K562 (cell line): ENCODE measurements around the gene UBN2. TPM values are rescaled to one million over a fixed set of nuclear protein-coding genes. Genes with fewer than 3 reads are reported as not detected.
A peak's percentile ranks its signal among the peaks of the same experiment; 100 is the strongest.

Source experiments
- C11orf30 ChIP-seq: fragments of 450-650 bp; IDR thresholded peaks from 2 replicates; pipeline ENCODE4 v1.6.1; 2016; ENCODE audit warnings: low read depth, mild to moderate bottlenecking
- ELF4 ChIP-seq: fragments of 450-650 bp; formaldehyde crosslinking; IDR thresholded peaks from 2 replicates; pipeline ENCODE4 v1.4.0; 2022; ENCODE audit warnings: missing genetic modification characterization
- FOXP1 ChIP-seq: sonication (generic); formaldehyde crosslinking; IDR thresholded peaks from 2 replicates; pipeline ENCODE4 v1.8.0; 2022; ENCODE audit warnings: mild to moderate bottlenecking, missing genetic modification reagents
- HDAC6 ChIP-seq: IDR thresholded peaks from 2 replicates; pipeline ENCODE4 v1.6.1; 2012; ENCODE audit warnings: low read depth, mild to moderate bottlenecking, control low read depth, inconsistent platforms, low read length, moderate library complexity
- HIVEP1 ChIP-seq: fragments of 250-450 bp; sonication (Bioruptor Pico); IDR thresholded peaks from 2 replicates; pipeline ENCODE4 v1.4.0; 2020; ENCODE audit warnings: mild to moderate bottlenecking
- JUN ChIP-seq, 2 experiments: sonication (generic) in 1 of 2; formaldehyde crosslinking in 1 of 2; IDR thresholded peaks; 2 replicates each; pipeline versions ENCODE4 v1.6.1 to v1.8.0; 2012 to 2022; ENCODE audit warnings: borderline replicate concordance in 2 of 2, mild to moderate bottlenecking in 2 of 2, improper control_type of control experiment in 1 of 2, low read depth in 1 of 2, low read length in 1 of 2, missing genetic modification reagents in 1 of 2
- KDM4B ChIP-seq, 2 experiments: fragments of 450-650 bp in 1 of 2; sonication (generic) in 1 of 2; IDR thresholded peaks; 2 replicates each; pipeline ENCODE4 v1.6.1; 2016 to 2017; ENCODE audit warnings: borderline replicate concordance in 2 of 2, antibody characterized with exemption in 1 of 2, low read depth in 1 of 2, mild to moderate bottlenecking in 1 of 2
- MXI1 ChIP-seq: IDR thresholded peaks from 2 replicates; pipeline ENCODE4 v1.6.1; 2011; ENCODE audit warnings: low read depth, mild to moderate bottlenecking, improper control_type of control experiment, low read length
- PHB2 ChIP-seq: fragments of 450-650 bp; IDR thresholded peaks from 2 replicates; pipeline ENCODE4 v1.6.1; 2017; ENCODE audit warnings: low read depth
- PHTF2 ChIP-seq: fragments of 250-450 bp; sonication (Bioruptor Pico); IDR thresholded peaks from 2 replicates; pipeline ENCODE4 v1.5.0; 2021; ENCODE audit warnings: mild to moderate bottlenecking
- POLR2H ChIP-seq: IDR thresholded peaks from 2 replicates; pipeline ENCODE4 v1.6.1; 2016; ENCODE audit warnings: missing genetic modification characterization, low read depth, mild to moderate bottlenecking, control low read depth, missing compliant biosample characterization, moderate library complexity
- POU5F1 ChIP-seq: fragments of 150-350 bp; IDR thresholded peaks from 2 replicates; pipeline ENCODE4 v1.6.1; 2014; ENCODE audit warnings: borderline replicate concordance, low read length, low read depth, mild to moderate bottlenecking; ENCODE audit not compliant: partially characterized antibody
- RBM14 ChIP-seq: fragments of 200-400 bp; formaldehyde crosslinking; IDR thresholded peaks from 2 replicates; pipeline ENCODE4 v1.6.1; 2018; ENCODE audit warnings: low read depth, mild to moderate bottlenecking, low read length, moderate library complexity, borderline replicate concordance; ENCODE audit not compliant: insufficient read depth
- SOX6 ChIP-seq: fragments of 450-650 bp; IDR thresholded peaks from 2 replicates; pipeline ENCODE4 v1.6.1; 2014; ENCODE audit warnings: mild to moderate bottlenecking
- SRF ChIP-seq, 2 experiments: fragments of 250-450, 450-650 bp in 1 of 2; sonication (Bioruptor Pico) in 1 of 2; sonication (generic) in 1 of 2; formaldehyde crosslinking; IDR thresholded peaks; 2 replicates each; pipeline versions ENCODE4 v1.5.0 to v1.5.1; 2020 to 2022; ENCODE audit warnings: mild to moderate bottlenecking in 1 of 2, missing genetic modification reagents in 1 of 2
- ZBTB1 ChIP-seq: sonication (generic); formaldehyde crosslinking; IDR thresholded peaks from 2 replicates; pipeline ENCODE4 v1.8.1; 2023; ENCODE audit warnings: missing genetic modification reagents, low read depth, mild to moderate bottlenecking, borderline replicate concordance
- ZNF57 ChIP-seq: fragments of 450-650 bp; formaldehyde crosslinking; IDR thresholded peaks from 2 replicates; pipeline ENCODE4 v1.4.0; 2020; ENCODE audit warnings: mild to moderate bottlenecking, moderate library complexity
- ZNF766 ChIP-seq: fragments of 200-800 bp; sonication (Bioruptor generic); conservative IDR thresholded peaks from 2 replicates; pipeline ENCODE4 v1.6.1; 2016; ENCODE audit warnings: missing genetic modification characterization, missing compliant biosample characterization
- ZSCAN32 ChIP-seq: fragments of 450-650 bp; formaldehyde crosslinking; IDR thresholded peaks from 2 replicates; pipeline ENCODE4 v1.4.0; 2020; ENCODE audit warnings: mild to moderate bottlenecking, moderate library complexity
- polyA plus RNA-seq, 8 experiments: library from polyadenylated mRNA; depleted of rRNA in 4 of 8; stranded (reverse) in 5 of 8; unstranded in 3 of 8; fragments of >200 nt; fragmentation: Nextera tagmentation in 2 of 8; fragmentation: Illumina TruSeq in 1 of 8; extraction: Ambion mirVana in 2 of 8; extraction: Trizol in 1 of 8; gene quantifications; 2 replicates each; pipeline versions ENCODE4 v1.2.1 to v1.2.3, GENCODE V29; 2011 to 2014; ENCODE audit warnings: inconsistent platforms in 1 of 8, missing spikeins in 1 of 8
- total RNA-seq, 7 experiments: library from RNA; depleted of rRNA in 6 of 7; stranded (reverse); fragments of >200 nt in 6 of 7; fragmentation: Illumina TruSeq in 2 of 7; extraction: Trizol in 2 of 7; gene quantifications; 2 replicates each; pipeline versions ENCODE4 v1.2.1 to v1.2.3, GENCODE V29; 2011 to 2021; ENCODE audit warnings: low replicate concordance in 1 of 7
- TF ChIP-seq, protein P1 (sequence below): fragments of 450-650 bp; IDR thresholded peaks from 2 replicates; pipeline ENCODE4 v1.6.1; 2014; ENCODE audit warnings: low read depth, mild to moderate bottlenecking, moderate library complexity, borderline replicate concordance
- TF ChIP-seq, protein P2 (sequence below): fragments of 250-450 bp; sonication (Bioruptor Pico); IDR thresholded peaks from 2 replicates; pipeline ENCODE4 v1.4.0; 2020; ENCODE audit warnings: mild to moderate bottlenecking, moderate library complexity
- TF ChIP-seq, protein P3 (sequence below): sonication (generic); formaldehyde crosslinking; IDR thresholded peaks from 2 replicates; pipeline ENCODE4 v1.8.0; 2022; ENCODE audit warnings: mild to moderate bottlenecking, missing genetic modification reagents

The UBN2 gene
- total and polyA plus RNA-seq, 9 of the 15 experiments (the other 6 are each of a cell fraction or from before 2014, with no cell fraction given) = 1.2 to 19.5 (median 9.9) TPM

DNA sequence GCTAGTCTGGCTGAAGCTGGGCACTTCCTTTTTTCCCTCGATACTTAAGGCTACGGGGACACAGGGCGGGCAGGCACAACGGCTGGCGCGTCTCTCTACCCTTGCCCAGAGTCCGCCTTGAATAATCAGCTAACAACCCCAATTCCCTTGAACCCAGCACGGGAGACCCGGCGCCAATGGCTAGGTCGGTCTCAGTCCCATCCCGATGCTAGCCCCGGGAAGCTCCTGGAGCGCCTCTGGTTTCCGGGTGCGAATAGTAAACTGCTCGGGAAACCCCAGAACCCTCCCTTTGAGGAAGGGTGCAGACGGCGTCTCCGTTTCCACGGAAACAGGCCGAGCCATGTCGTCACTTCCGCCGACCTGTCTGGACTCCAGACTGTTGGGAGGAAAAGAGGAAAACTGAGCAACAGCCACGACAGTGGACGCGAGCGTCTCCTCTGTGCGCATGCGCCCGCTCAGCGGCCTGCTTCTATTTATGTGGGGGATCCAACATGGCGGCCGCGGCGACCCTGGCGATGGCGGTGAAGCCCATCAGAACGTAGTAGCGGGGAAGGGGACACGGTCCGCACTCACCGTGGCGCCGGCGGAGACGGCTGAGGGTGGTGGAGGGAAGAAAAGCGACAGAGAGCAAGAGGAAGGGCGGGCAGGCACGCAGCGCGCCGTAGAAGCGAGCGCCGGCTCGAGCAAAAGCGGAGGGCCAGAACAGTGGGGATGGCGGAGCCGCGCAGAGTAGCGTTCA, at the start of gene UBN2 (continued):
- TF ChIP-seq, protein P1, sequence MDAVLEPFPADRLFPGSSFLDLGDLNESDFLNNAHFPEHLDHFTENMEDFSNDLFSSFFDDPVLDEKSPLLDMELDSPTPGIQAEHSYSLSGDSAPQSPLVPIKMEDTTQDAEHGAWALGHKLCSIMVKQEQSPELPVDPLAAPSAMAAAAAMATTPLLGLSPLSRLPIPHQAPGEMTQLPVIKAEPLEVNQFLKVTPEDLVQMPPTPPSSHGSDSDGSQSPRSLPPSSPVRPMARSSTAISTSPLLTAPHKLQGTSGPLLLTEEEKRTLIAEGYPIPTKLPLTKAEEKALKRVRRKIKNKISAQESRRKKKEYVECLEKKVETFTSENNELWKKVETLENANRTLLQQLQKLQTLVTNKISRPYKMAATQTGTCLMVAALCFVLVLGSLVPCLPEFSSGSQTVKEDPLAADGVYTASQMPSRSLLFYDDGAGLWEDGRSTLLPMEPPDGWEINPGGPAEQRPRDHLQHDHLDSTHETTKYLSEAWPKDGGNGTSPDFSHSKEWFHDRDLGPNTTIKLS = peak; percentile 75; the same call in 1 of the 2 replicates
- TF ChIP-seq HIVEP1 (CRISPR knock-in tag) (peak; percentile 55; the same call in 1 of the 2 replicates), RBM14 (no peak; the same call in 1 of the 2 replicates), FOXP1 (CRISPR knock-in tag) (peak; percentile 92), POLR2H (tag) (peak; percentile 55; the same call in 1 of the 2 replicates), PHTF2 (no peak), MXI1 (peak; percentile 86; the same call in 1 of the 2 replicates), ZNF766 (CRISPR knock-in tag) (peak; percentile 15; the same call in 1 of the 2 replicates), C11orf30 (peak; percentile 78), SRF (CRISPR knock-in tag; IDR thresholded peaks at IDR 0.05) (peak in 1 of 2 experiments; percentile 9; a peak in 2 of 4 replicates), ZNF57 (CRISPR knock-in tag) (no peak), POU5F1 (no peak), HDAC6 (0 out of 2 replicates have a peak, but pooled peaks have one; percentile 14), PHB2 (0 out of 2 replicates have a peak, but pooled peaks have one; percentile 14), ZBTB1 (CRISPR knock-in tag) (no peak; the same call in 1 of the 2 replicates), SOX6 (no peak), KDM4B (IDR thresholded peaks at IDR 0.05; ENCODE audit: borderline replicate concordance in 2 of 2, low read depth in 1 of 2) (no peak), JUN (IDR thresholded peaks at IDR 0.05; ENCODE audit: borderline replicate concordance, low read depth, low read length) (peak; percentile 49; the same call in 1 of the 2 replicates), JUN (CRISPR knock-in tag; IDR thresholded peaks at IDR 0.05; ENCODE audit: borderline replicate concordance) (no peak), ZSCAN32 (CRISPR knock-in tag) (peak; percentile 57; the same call in 1 of the 2 replicates), ELF4 (CRISPR knock-in tag) (peak; percentile 78; the same call in 1 of the 2 replicates)
- TF ChIP-seq, protein P2, sequence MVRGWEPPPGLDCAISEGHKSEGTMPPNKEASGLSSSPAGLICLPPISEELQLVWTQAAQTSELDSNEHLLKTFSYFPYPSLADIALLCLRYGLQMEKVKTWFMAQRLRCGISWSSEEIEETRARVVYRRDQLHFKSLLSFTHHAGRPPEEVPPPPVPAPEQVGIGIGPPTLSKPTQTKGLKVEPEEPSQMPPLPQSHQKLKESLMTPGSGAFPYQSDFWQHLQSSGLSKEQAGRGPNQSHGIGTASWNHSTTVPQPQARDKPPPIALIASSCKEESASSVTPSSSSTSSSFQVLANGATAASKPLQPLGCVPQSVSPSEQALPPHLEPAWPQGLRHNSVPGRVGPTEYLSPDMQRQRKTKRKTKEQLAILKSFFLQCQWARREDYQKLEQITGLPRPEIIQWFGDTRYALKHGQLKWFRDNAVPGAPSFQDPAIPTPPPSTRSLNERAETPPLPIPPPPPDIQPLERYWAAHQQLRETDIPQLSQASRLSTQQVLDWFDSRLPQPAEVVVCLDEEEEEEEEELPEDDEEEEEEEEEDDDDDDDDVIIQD (CRISPR knock-in tag) = 0 out of 2 replicates have a peak, but pooled peaks have one; percentile 29
- TF ChIP-seq, protein P3, sequence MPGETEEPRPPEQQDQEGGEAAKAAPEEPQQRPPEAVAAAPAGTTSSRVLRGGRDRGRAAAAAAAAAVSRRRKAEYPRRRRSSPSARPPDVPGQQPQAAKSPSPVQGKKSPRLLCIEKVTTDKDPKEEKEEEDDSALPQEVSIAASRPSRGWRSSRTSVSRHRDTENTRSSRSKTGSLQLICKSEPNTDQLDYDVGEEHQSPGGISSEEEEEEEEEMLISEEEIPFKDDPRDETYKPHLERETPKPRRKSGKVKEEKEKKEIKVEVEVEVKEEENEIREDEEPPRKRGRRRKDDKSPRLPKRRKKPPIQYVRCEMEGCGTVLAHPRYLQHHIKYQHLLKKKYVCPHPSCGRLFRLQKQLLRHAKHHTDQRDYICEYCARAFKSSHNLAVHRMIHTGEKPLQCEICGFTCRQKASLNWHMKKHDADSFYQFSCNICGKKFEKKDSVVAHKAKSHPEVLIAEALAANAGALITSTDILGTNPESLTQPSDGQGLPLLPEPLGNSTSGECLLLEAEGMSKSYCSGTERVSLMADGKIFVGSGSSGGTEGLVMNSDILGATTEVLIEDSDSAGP (CRISPR knock-in tag) = peak; percentile 27; the same call in 1 of the 2 replicates
